ENCODE results near the gene MRPL32. TPM values are rescaled to one million over a fixed set of nuclear protein-coding genes. Genes with fewer than 3 reads are reported as not detected.

Gene MRPL32
- total RNA-seq, 2 experiments from 2014 or later = 72.5 to 77.2 TPM

Other genes with a start within 250 kb of the MRPL32 start
- 1 to 10 TPM; 5.6 to 6.8 TPM for gene C7orf25, start 20.3 kb upstream of the MRPL32 start, total RNA-seq
- 100 to 1,000 TPM; 185 to 191 TPM for gene PSMA2, start 202 bp upstream of the MRPL32 start, total RNA-seq
- not detected for gene HECW1, start 180.3 kb downstream of the MRPL32 start, total RNA-seq